NT2/D1 (cell line): ENCODE measurements around the gene IGHMBP2.

ENCODE experiments used
- DNase-seq: peaks from one replicate; pipeline ENCODE4 v3.0.0-alpha.2; 2011; ENCODE audit warnings: low read depth, low spot score
- H3K27me3 ChIP-seq: 2 replicates; pipeline ENCODE4 v1.6.0; 2011; ENCODE audit warnings: mild to moderate bottlenecking; ENCODE audit not compliant: insufficient read length, insufficient read depth
- H3K36me3 ChIP-seq: 2 replicates; pipeline ENCODE4 v1.6.1; 2011; ENCODE audit warnings: mild to moderate bottlenecking, low read length, mixed read lengths; ENCODE audit not compliant: insufficient read depth, insufficient read length
- H3K4me1 ChIP-seq: 2 replicates; pipeline ENCODE4 v1.5.1; 2011; ENCODE audit not compliant: insufficient read depth, insufficient read length
- H3K4me3 ChIP-seq: 2 replicates; pipeline ENCODE4 v1.5.1; 2011; ENCODE audit warnings: low read depth; ENCODE audit not compliant: insufficient read length
- H3K9ac ChIP-seq: 2 replicates; pipeline ENCODE4 v1.6.0; 2011; ENCODE audit warnings: low read depth; ENCODE audit not compliant: insufficient read length
- H3K9me3 ChIP-seq: 2 replicates; pipeline ENCODE4 v1.5.1; 2011; ENCODE audit warnings: mild to moderate bottlenecking, low read length; ENCODE audit not compliant: insufficient read depth
- SUZ12 ChIP-seq: IDR thresholded peaks from 2 replicates; pipeline ENCODE4 v1.6.1; 2011; ENCODE audit not compliant: insufficient read length, insufficient read depth; ENCODE audit errors: extremely low read depth
- YY1 ChIP-seq: IDR thresholded peaks from 2 replicates; pipeline ENCODE4 v1.6.1; 2011; ENCODE audit not compliant: insufficient read length, insufficient read depth
- ZNF274 ChIP-seq: IDR thresholded peaks from 2 replicates; pipeline ENCODE4 v1.6.1; 2011; ENCODE audit warnings: mild to moderate bottlenecking, low read depth, low read length

The IGHMBP2 gene

DNA sequence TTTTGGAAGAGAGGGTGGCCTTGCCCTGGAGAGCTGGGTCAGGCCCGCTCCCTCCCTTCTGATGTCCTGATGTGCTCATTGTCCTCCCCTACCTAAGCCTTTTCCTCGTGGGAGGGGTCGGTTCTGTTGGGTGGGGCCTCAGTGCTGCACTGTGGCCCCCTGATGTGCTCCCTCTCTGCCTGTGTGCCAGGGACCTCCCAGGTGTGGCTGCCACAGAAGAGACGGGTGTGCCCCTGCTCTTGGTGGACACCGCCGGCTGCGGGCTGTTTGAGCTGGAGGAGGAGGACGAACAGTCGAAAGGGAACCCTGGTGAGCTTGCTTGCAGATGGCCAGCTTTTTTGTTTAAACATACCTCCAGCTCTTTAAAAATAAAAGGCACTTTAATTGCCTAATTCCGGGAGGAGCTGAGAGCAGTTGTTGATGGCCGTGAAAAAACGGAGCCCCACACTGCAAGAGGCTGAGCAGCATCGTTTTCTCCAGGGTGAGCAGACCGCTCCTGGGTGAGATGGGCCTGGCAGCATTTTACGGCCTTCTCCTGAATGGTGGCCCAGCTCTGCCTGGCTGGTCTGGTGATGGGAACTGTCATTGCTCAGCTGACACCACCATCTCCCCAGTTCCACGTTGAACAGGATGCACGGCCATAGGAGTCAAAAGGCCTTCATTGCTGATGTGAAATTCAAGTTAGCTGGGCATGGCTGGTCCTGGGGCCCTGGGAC is 30.1 kb downstream of the IGHMBP2 start:
- peaks cover 91% of the 10 kb centered on the region for H3K36me3 ChIP-seq
- H3K9ac ChIP-seq, result no peak overlapping the region
- no peaks in the 10 kb centered on the region for H3K9me3 ChIP-seq
- no peak overlapping the region for H3K4me3 ChIP-seq
- H3K27me3 ChIP-seq, result no peaks in the 10 kb centered on the region
- no peak for TF ChIP-seq YY1
- no peak for TF ChIP-seq ZNF274
- no peak for TF ChIP-seq SUZ12
- H3K4me1 ChIP-seq, result no peaks in the 10 kb centered on the region
- no peak for DNase-seq

DNA sequence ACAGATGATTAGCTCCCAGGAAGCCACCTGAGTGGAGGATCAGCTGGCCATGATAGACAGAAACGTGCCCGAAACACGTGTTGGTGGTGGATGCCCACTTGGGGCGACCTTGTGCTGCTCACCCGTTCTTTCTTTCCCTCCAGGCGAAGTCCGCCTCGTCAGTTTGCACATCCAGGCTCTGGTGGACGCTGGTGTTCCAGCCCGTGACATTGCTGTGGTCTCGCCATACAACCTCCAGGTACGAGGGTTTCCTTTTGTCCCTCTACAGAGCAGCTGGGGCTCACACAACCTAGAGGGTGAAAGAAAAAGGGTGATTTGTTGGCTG is 30.6 kb downstream of the IGHMBP2 start:
- Histone ChIP-seq H3K4me1 (no peaks in the 10 kb centered on the region), H3K36me3 (peaks cover 91% of the 10 kb centered on the region), H3K9ac (no peak overlapping the region), H3K4me3 (no peak overlapping the region), H3K9me3 (no peaks in the 10 kb centered on the region), H3K27me3 (no peaks in the 10 kb centered on the region)
- TF ChIP-seq SUZ12, result no peak
- no peak for TF ChIP-seq ZNF274
- no peak for TF ChIP-seq YY1
- DNase-seq, result no peak

GRCh38 chr11:68934666-68935065 is 31.0 kb downstream of the IGHMBP2 start:
- DNase-seq, result no peak
- TF ChIP-seq SUZ12 (no peak), YY1 (no peak), ZNF274 (no peak)
- H3K36me3 ChIP-seq, result peaks cover 91% of the 10 kb centered on the region

GRCh38 chr11:68935066-68935465 is 31.4 kb downstream of the IGHMBP2 start:
- no peaks in the 10 kb centered on the region for H3K9me3 ChIP-seq
- no peak overlapping the region for H3K9ac ChIP-seq
- TF ChIP-seq ZNF274 (no peak), YY1 (no peak), SUZ12 (no peak)
- peaks cover 90% of the 10 kb centered on the region for H3K36me3 ChIP-seq
- no peaks in the 10 kb centered on the region for H3K27me3 ChIP-seq
- no peak overlapping the region for H3K4me3 ChIP-seq
- DNase-seq, result no peak
- no peaks in the 10 kb centered on the region for H3K4me1 ChIP-seq

More at GRCh38 chr11:68934666-68935065, 31.0 kb downstream of the IGHMBP2 start:
- H3K4me3 ChIP-seq, result no peak overlapping the region
- no peaks in the 10 kb centered on the region for H3K4me1 ChIP-seq
- H3K27me3 ChIP-seq, result no peaks in the 10 kb centered on the region
- no peak overlapping the region for H3K9ac ChIP-seq
- no peaks in the 10 kb centered on the region for H3K9me3 ChIP-seq

GRCh38 chr11:68935516-68936357 is 32.0 kb downstream of the IGHMBP2 start:
- DNase-seq, result no peak
- Histone ChIP-seq H3K4me3 (no peak overlapping the region), H3K9me3 (no peaks in the 10 kb centered on the region), H3K4me1 (no peaks in the 10 kb centered on the region), H3K9ac (no peak overlapping the region), H3K27me3 (no peaks in the 10 kb centered on the region), H3K36me3 (peaks cover 88% of the 10 kb centered on the region)
- TF ChIP-seq SUZ12 (no peak), ZNF274 (no peak), YY1 (no peak)

DNA sequence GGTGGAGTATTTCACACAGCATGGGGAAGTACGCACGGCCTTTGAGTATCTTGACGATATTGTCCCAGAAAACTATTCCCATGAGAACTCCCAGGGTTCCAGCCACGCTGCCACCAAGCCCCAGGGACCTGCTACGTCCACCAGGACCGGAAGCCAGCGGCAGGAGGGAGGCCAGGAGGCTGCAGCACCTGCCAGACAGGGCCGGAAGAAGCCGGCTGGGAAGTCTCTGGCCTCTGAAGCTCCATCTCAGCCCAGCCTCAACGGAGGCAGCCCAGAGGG is 32.6 kb downstream of the IGHMBP2 start:
- Histone ChIP-seq H3K27me3 (no peaks in the 10 kb centered on the region), H3K4me3 (no peak overlapping the region), H3K9me3 (no peaks in the 10 kb centered on the region), H3K36me3 (peaks cover 88% of the 10 kb centered on the region), H3K4me1 (no peaks in the 10 kb centered on the region), H3K9ac (no peak overlapping the region)
- no peak for TF ChIP-seq YY1
- TF ChIP-seq SUZ12, result no peak
- no peak for DNase-seq

DNA sequence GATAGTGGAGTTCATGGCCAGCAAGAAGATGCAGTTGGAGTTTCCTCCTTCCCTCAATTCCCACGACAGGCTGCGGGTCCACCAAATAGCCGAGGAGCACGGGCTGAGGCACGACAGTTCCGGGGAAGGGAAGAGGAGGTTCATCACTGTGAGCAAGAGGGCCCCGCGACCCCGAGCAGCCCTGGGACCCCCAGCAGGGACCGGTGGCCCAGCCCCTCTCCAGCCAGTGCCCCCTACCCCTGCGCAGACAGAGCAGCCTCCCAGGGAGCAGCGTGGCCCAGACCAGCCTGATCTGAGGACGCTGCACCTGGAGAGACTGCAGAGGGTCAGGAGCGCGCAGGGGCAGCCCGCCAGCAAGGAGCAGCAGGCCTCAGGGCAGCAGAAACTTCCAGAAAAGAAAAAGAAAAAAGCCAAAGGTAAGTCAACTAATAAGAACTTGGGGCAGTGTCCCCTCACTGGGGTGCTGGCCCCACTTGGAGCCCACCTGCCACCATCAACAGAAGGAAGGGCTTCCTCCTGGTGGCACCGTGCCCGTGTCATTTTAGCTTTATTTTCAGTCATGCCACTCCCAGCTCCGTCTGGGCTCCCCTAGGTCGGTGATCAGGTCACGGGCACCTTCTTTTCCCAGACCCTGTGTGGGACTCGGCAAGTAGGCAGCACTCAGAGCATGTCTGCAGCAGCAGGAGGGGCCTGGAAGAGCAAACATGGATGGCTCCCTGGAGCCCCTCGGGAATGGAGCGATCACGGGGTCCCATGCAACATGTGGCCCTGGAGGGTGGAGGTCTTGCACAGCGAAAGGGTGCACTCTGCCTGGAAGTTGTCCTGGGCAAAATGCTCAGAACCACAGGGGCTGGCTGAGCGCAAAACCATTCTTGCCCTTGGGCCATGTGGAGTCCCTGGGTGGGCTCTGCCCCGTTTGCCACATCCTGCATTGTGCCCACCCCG is 33.3 kb downstream of the IGHMBP2 start:
- no peak for DNase-seq
- Histone ChIP-seq H3K4me1 (no peaks in the 10 kb centered on the region), H3K9ac (no peak overlapping the region), H3K9me3 (no peaks in the 10 kb centered on the region), H3K4me3 (no peak overlapping the region), H3K27me3 (no peaks in the 10 kb centered on the region), H3K36me3 (peaks cover 87% of the 10 kb centered on the region)
- TF ChIP-seq ZNF274 (no peak), SUZ12 (no peak), YY1 (no peak)
